Measurements from ENCODE around the gene TNNC1. TPM values are rescaled to one million over a fixed set of nuclear protein-coding genes. Genes with fewer than 3 reads are reported as not detected.

TNNC1 gene
- total RNA-seq, 4 donors from 2014 or later = 3.0 to 4.4 (median 3.4) TPM; not detected in 1

DNA sequence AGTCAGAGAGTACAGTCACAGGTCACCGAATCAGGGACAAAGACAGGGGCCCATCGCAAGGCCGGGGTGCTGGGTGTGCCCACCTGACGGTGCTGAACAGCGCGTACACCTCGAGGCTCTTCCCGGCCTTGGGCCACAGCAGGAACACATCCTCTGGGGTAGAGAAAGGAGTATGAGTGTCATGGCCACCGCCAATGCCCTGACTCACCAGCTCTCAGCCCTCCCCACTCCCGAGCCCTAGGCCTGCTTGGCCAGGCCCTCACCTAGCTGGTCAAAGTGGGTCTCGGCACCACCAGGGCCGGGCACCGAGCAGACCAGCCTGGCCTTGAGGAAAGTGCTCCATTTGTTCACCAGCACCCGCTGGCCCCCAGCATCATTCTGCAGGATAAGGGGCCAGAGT, 13.2 kb downstream of the TNNC1 start:
- no peak overlapping the region for H3K4me3 ChIP-seq
- no peak overlapping the region for H3K27ac ChIP-seq
- no peaks in the 10 kb centered on the region for H3K27me3 ChIP-seq
- no peaks in the 10 kb centered on the region for H3K9me3 ChIP-seq
- no peaks in the 10 kb centered on the region for H3K36me3 ChIP-seq
- intact Hi-C loops (cut with DNase I; ENCODE audit: low total_unique reads) = no loop called here
- DNase-seq = no peak
- no peaks in the 10 kb centered on the region for H3K4me1 ChIP-seq
- no peak for TF ChIP-seq POLR2A (IDR thresholded peaks at IDR 0.05)
- TF ChIP-seq, protein P1, sequence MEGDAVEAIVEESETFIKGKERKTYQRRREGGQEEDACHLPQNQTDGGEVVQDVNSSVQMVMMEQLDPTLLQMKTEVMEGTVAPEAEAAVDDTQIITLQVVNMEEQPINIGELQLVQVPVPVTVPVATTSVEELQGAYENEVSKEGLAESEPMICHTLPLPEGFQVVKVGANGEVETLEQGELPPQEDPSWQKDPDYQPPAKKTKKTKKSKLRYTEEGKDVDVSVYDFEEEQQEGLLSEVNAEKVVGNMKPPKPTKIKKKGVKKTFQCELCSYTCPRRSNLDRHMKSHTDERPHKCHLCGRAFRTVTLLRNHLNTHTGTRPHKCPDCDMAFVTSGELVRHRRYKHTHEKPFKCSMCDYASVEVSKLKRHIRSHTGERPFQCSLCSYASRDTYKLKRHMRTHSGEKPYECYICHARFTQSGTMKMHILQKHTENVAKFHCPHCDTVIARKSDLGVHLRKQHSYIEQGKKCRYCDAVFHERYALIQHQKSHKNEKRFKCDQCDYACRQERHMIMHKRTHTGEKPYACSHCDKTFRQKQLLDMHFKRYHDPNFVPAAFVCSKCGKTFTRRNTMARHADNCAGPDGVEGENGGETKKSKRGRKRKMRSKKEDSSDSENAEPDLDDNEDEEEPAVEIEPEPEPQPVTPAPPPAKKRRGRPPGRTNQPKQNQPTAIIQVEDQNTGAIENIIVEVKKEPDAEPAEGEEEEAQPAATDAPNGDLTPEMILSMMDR (IDR thresholded peaks at IDR 0.05) = no peak

DNA sequence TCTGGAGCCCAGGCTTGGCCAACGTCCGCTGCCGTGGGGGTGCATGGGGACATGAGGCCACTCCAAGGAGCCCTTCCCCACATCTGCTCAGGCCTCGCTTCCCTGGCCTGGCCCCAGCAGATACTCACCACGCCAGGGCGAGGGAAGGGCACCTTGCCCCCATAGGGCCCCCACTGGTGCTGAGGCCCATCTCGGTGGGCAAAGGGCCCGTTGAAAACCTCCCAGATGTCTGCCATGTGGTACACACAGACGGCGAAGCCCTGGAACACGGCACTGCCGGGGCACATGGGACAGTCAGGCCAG, 13.6 kb downstream of the TNNC1 start:
- Histone ChIP-seq H3K36me3 (no peaks in the 10 kb centered on the region), H3K27ac (no peak overlapping the region)
- intact Hi-C loops (cut with DNase I; ENCODE audit: low total_unique reads) = no loop called here

DNA sequence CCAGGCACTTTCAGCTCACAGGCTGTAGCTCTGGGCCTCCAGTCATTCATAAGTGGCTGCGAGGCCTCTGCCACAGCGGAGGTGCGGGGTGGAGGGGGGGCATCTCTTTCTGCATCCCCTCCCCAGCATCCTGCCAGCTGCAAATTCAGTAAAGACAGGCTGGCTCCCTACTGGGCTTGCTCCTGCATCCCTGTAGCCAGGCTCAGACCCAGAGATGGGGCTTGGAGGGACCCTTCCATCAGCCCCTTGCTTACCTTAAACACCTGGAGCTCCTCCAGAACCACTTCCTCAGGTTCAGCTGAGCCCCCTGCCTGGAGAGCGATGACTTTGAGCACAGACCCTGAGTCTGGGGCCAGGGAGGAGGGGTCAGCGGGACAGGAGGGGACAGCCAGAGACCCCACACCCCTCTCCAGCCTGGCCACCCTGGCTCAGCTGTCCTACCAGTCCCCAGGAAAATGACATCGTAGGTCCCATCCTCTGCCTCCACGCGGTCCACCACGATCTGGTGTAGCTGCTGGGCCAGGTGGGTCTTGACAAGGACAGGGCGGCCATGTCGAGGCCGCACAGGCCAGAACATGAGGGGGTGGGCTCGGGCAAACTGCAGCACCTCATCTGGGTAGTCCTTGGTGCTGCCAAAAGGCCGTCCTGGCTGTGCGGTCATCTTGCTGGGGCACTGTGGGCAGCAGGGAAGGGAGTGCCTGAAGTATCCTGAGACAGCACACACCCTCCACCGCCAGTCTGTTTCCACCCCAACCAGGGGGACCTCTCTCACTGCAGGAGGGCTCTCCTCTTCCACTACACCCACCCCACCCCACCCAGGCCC, 14.2 kb downstream of the TNNC1 start:
- no peak overlapping the region for H3K27ac ChIP-seq
- H3K36me3 ChIP-seq = no peaks in the 10 kb centered on the region
- intact Hi-C loops (cut with DNase I; ENCODE audit: low total_unique reads) = no loop called here
- H3K4me3 ChIP-seq = no peak overlapping the region
- no peak for DNase-seq
- H3K4me1 ChIP-seq = no peaks in the 10 kb centered on the region
- no peak for TF ChIP-seq POLR2A (IDR thresholded peaks at IDR 0.05)
- TF ChIP-seq, protein P1 (IDR thresholded peaks at IDR 0.05) = no peak
- H3K9me3 ChIP-seq = no peaks in the 10 kb centered on the region
- no peaks in the 10 kb centered on the region for H3K27me3 ChIP-seq

More for the DNA sequence above, 13.6 kb downstream of the TNNC1 start:
- no peaks in the 10 kb centered on the region for H3K9me3 ChIP-seq
- DNase-seq = no peak
- H3K4me3 ChIP-seq = no peak overlapping the region
- TF ChIP-seq POLR2A (IDR thresholded peaks at IDR 0.05) = no peak
- TF ChIP-seq, protein P1 (IDR thresholded peaks at IDR 0.05) = no peak
- H3K4me1 ChIP-seq = no peaks in the 10 kb centered on the region
- H3K27me3 ChIP-seq = no peaks in the 10 kb centered on the region

DNA sequence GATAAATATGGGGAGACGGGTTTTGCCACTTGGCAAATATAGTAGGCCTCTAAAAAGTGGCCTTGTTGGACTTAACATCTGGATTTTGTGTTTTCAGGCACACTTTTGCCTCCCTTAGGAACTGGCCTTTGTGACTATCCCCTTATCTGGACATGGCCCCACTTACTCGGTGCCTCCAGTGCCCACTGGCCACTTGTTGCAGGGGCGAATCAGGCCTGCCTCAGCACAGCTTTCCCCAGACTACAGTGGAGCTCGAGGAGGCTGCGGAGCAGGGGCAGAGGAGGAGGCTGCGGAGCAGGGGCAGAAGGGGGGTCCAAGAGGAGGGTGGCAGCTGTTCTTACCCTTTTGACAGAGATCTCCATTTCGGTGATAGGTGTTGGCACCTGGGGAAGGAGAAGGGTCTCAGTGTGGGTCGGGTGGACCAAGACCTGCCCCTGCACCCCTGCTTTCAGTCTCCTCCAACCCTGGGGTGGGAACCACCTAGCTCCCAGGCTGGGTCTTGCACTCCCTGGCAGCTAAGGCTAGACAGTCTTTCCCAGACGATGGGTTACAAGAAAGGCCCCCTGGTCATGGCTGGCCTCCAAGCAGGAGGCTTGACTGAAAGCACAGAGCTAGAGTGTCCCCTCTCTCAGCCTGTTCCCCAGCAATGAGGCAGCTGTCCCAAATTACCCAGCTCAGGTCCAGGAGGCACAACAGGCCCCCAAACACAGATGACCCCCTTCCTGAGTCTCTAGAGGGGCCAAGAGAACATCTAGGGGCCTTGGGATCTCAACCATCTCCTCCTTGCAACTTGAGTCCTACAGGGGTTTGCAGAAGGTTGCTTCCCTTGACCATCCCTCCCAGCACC, 15.0 kb downstream of the TNNC1 start:
- no peak overlapping the region for H3K27ac ChIP-seq
- H3K4me3 ChIP-seq = no peak overlapping the region
- H3K9me3 ChIP-seq = no peaks in the 10 kb centered on the region
- TF ChIP-seq, protein P1 (IDR thresholded peaks at IDR 0.05) = no peak
- TF ChIP-seq POLR2A (IDR thresholded peaks at IDR 0.05) = no peak
- no peak for DNase-seq
- no peaks in the 10 kb centered on the region for H3K4me1 ChIP-seq
- no peaks in the 10 kb centered on the region for H3K27me3 ChIP-seq
- intact Hi-C loops (cut with DNase I; ENCODE audit: low total_unique reads) = no loop called here
- H3K36me3 ChIP-seq = no peaks in the 10 kb centered on the region

DNA sequence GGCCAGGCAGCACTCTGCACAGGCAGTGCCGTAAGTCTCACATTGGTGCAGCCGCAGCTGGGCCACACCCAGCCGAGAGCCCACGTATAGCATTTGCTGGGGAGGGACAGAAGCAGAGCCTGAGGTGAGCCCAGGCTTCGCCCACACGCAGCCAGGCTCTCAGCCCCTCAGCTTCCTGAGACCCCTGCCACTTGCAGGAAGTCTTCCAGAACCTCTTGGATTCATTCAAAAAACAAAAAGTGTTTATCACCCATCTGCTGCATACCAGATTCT, 15.8 kb downstream of the TNNC1 start:
- no peak for DNase-seq
- TF ChIP-seq, protein P1 (IDR thresholded peaks at IDR 0.05) = no peak
- no peak for TF ChIP-seq POLR2A (IDR thresholded peaks at IDR 0.05)
- Histone ChIP-seq H3K27me3 (no peaks in the 10 kb centered on the region), H3K4me3 (no peak overlapping the region), H3K36me3 (no peaks in the 10 kb centered on the region), H3K9me3 (no peaks in the 10 kb centered on the region), H3K4me1 (no peaks in the 10 kb centered on the region), H3K27ac (no peak overlapping the region)
- intact Hi-C loops (cut with DNase I; ENCODE audit: low total_unique reads) = no loop called here

All from uterus (tissue), 4 donors.